Measurements from ENCODE around the gene OSBPL10. TPM values are rescaled to one million over a fixed set of nuclear protein-coding genes. Genes with fewer than 3 reads are reported as not detected.

Gene OSBPL10
- total RNA-seq, 1 donor from 2014 or later: 8.4 TPM

- no peaks in the 10 kb centered on the region for H3K36me3 ChIP-seq
- H2AFZ ChIP-seq (replicated peaks): no peak overlapping the region
- no peak overlapping the region for H3K27ac ChIP-seq
- H3K4me3 ChIP-seq: no peak overlapping the region
- no peak for DNase-seq (ENCODE audit: low spot score)
- H3K27me3 ChIP-seq: no peaks in the 10 kb centered on the region
- no peak overlapping the region for H3K27ac Mint-ChIP-seq
- no peaks in the 10 kb centered on the region for H4K20me1 ChIP-seq (ENCODE audit: low read depth)
- no peaks in the 10 kb centered on the region for H3K79me2 ChIP-seq (ENCODE audit: low read depth)
- H3K4me1 ChIP-seq: no peaks in the 10 kb centered on the region
- H3K9me3 ChIP-seq (ENCODE audit: low read depth): no peaks in the 10 kb centered on the region
- no peak overlapping the region for H3K9ac ChIP-seq
- no peak overlapping the region for H3K4me3 Mint-ChIP-seq
- H3K27me3 Mint-ChIP-seq (ENCODE audit: insufficient read depth, low read depth): peaks cover 3% of the 10 kb centered on the region
- H3K9me3 Mint-ChIP-seq: peaks cover 4% of the 10 kb centered on the region
- H3K4me1 Mint-ChIP-seq: no peaks in the 10 kb centered on the region
- H3K4me2 ChIP-seq: no peak overlapping the region
- no peaks in the 10 kb centered on the region for H3K36me3 Mint-ChIP-seq
- H3F3A ChIP-seq (ENCODE audit: low read depth): no peaks in the 10 kb centered on the region
- TF ChIP-seq EZH2phosphoT487 (IDR thresholded peaks at IDR 0.05) (no peak), EZH2 (IDR thresholded peaks at IDR 0.05) (no peak), CTCF (IDR thresholded peaks at IDR 0.05) (no peak)
These were observed 310.3 kb downstream of the OSBPL10 start for GRCh38 chr3:31670722-31671121.

- H4K20me1 ChIP-seq (ENCODE audit: low read depth): no peaks in the 10 kb centered on the region
- Mint-ChIP-seq H3K4me3 (no peak overlapping the region), H3K9me3 (peaks cover 4% of the 10 kb centered on the region), H3K27me3 (ENCODE audit: insufficient read depth, low read depth) (peaks cover 3% of the 10 kb centered on the region), H3K36me3 (no peaks in the 10 kb centered on the region), H3K4me1 (no peaks in the 10 kb centered on the region), H3K27ac (no peak overlapping the region)
- no peaks in the 10 kb centered on the region for H3F3A ChIP-seq (ENCODE audit: low read depth)
- no peaks in the 10 kb centered on the region for H3K27me3 ChIP-seq
- H3K9ac ChIP-seq: no peak overlapping the region
- H3K27ac ChIP-seq: no peak overlapping the region
- no peak for DNase-seq (ENCODE audit: low spot score)
- no peak overlapping the region for H3K4me3 ChIP-seq
- no peak overlapping the region for H2AFZ ChIP-seq (replicated peaks)
- no peaks in the 10 kb centered on the region for H3K9me3 ChIP-seq (ENCODE audit: low read depth)
- H3K36me3 ChIP-seq: no peaks in the 10 kb centered on the region
- no peak for TF ChIP-seq EZH2 (IDR thresholded peaks at IDR 0.05)
- no peak for TF ChIP-seq CTCF (IDR thresholded peaks at IDR 0.05)
- TF ChIP-seq EZH2phosphoT487 (IDR thresholded peaks at IDR 0.05): no peak
- no peaks in the 10 kb centered on the region for H3K79me2 ChIP-seq (ENCODE audit: low read depth)
- H3K4me1 ChIP-seq: no peaks in the 10 kb centered on the region
- H3K4me2 ChIP-seq: no peak overlapping the region
These were observed 310.9 kb downstream of the OSBPL10 start for GRCh38 chr3:31670136-31670535.

- H3K27ac Mint-ChIP-seq: no peak overlapping the region
- H3K4me3 Mint-ChIP-seq: no peak overlapping the region
- no peak overlapping the region for H3K4me3 ChIP-seq
- no peak overlapping the region for H3K27ac ChIP-seq
- DNase-seq (ENCODE audit: low spot score): no peak
- peaks cover 2% of the 10 kb centered on the region for H3K4me1 Mint-ChIP-seq
- H3K27me3 Mint-ChIP-seq (ENCODE audit: insufficient read depth, low read depth): peaks cover 3% of the 10 kb centered on the region
- TF ChIP-seq EZH2 (IDR thresholded peaks at IDR 0.05): no peak
- no peak for TF ChIP-seq CTCF (IDR thresholded peaks at IDR 0.05)
- no peak for TF ChIP-seq EZH2phosphoT487 (IDR thresholded peaks at IDR 0.05)
- H4K20me1 ChIP-seq (ENCODE audit: low read depth): no peaks in the 10 kb centered on the region
- H3K4me1 ChIP-seq: no peaks in the 10 kb centered on the region
- no peak overlapping the region for H3K4me2 ChIP-seq
- no peak overlapping the region for H3K9ac ChIP-seq
- no peaks in the 10 kb centered on the region for H3F3A ChIP-seq (ENCODE audit: low read depth)
- H3K9me3 Mint-ChIP-seq: no peaks in the 10 kb centered on the region
- H3K79me2 ChIP-seq (ENCODE audit: low read depth): no peaks in the 10 kb centered on the region
- no peaks in the 10 kb centered on the region for H3K36me3 Mint-ChIP-seq
- no peaks in the 10 kb centered on the region for H3K9me3 ChIP-seq (ENCODE audit: low read depth)
- H2AFZ ChIP-seq (replicated peaks): no peak overlapping the region
- no peaks in the 10 kb centered on the region for H3K27me3 ChIP-seq
- H3K36me3 ChIP-seq: no peaks in the 10 kb centered on the region
These were observed 312.8 kb downstream of the OSBPL10 start for GRCh38 chr3:31668242-31668641.

Measured in neural progenitor cell (in vitro differentiated cells).